ENCODE data around the gene GAB3.
"Not testable (repeated sequence)": the region's sequence is repeated elsewhere in the genome, so short reads cannot be mapped to it uniquely, and the experiment has no call there.

Gene GAB3

GRCh38 chrX:154655346-154655745, 95.5 kb downstream of the GAB3 start:
- DNase-seq: no peak

GRCh38 chrX:154654925-154655324, 96.0 kb downstream of the GAB3 start:
- no peak for DNase-seq

DNA sequence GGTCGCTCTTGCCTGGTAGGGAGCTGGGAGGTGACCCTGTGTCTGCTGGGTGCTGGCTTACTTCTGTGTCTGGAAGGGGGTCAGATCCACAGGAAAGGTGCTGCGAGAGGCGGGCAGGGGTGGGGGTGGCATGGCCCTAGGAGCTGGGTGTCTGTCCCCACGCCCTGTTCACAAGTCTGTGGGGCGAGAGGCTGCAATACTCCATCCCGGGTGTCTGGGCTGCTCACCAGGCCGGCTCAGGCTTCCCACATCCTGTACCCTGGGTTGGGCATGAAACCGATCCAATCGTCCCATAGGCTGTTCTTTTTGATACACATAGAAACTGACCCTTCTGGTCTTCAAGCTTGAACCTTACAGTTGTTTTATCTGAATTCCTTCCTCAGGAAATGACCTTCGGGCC, 96.5 kb downstream of the GAB3 start:
- no peak for DNase-seq

GRCh38 chrX:154653413-154653812, 97.5 kb downstream of the GAB3 start, which contains the start of gene CTAG2:
TSS of gene CTAG2 (minus strand) at chrX:154653579. CDS start at chrX:154653515, 64 bp downstream.
- not testable (repeated sequence) for DNase-seq

DNA sequence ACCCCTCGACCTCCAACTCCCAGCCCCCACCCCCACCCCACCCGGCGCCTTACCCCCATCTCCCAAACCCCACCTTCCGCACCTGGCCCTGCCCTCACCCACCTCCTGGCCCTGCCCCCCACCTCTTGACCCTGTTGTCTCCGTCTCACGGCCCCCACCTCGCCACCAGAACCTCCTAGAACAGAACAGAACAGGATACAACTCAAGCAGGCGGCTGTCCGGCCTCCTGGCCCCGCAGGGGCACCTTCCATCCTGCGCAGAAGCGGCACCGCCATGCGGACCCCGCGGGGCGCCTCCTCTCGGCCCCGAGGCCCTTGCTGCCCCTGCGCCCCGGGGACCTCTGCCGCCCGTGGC, 97.9 kb downstream of the GAB3 start:
- no peak for DNase-seq

GRCh38 chrX:154652311-154653047, 98.4 kb downstream of the GAB3 start:
- DNase-seq: no peak

DNA sequence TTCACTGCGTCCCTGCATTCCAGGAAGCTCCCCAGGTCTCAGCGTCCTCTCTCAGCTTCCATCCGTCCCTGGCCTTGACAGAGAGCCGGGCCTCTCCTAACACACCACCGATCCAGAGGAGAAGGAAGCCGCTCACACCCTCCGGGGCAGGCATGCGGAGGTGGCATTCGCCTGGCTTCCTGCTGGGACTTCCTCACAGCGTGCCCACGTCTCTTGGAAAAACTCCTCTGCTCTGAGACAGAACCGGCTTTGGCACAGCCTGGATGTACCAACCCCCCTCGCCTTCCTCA, 100.7 kb downstream of the GAB3 start:
- no peak for DNase-seq

GRCh38 chrX:154649503-154650220, 101.2 kb downstream of the GAB3 start:
- DNase-seq: no peak

- DNase-seq: no peak
These were observed 101.9 kb downstream of the GAB3 start for GRCh38 chrX:154648931-154649330.

DNA sequence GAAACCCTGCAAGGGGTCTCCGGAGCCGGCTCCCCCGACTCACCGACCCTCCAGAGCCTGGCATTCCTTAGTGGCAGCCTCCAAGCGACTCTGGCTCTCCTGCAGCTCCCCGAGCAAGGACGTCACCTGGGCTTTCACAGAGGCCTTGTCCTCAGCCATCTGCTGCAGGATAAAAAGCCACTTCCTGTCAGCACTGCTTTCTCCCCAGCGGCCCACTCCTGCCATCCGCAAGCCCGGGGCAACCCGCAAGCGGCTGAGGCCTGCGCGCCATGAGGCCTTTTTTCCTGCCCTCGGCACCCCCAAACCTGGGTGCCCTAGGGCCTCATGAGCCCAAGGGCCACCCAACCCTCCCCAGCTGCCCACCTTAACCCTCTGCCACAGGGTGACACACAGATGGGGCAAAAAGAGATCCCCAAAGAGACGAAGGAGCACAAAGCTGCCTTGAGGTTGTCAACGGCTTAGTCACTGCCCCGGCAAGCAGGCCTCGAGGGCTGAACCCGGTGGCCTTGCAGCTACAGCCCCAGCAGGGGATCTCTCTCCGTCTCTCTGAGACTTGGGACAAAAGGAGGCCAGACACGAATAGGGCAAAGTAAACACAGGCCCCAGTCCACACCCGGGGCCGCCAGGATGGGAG, 105.0 kb downstream of the GAB3 start:
- DNase-seq: not testable (repeated sequence)

GRCh38 chrX:154643708-154644107, 107.2 kb downstream of the GAB3 start:
- not testable (repeated sequence) for DNase-seq

GRCh38 chrX:154641740-154642139, 109.1 kb downstream of the GAB3 start:
- DNase-seq: not testable (repeated sequence)

- not testable (repeated sequence) for DNase-seq
These were observed 117.2 kb downstream of the GAB3 start for GRCh38 chrX:154633661-154634060.

GRCh38 chrX:154630949-154631348, 119.9 kb downstream of the GAB3 start:
- not testable (repeated sequence) for DNase-seq

DNA sequence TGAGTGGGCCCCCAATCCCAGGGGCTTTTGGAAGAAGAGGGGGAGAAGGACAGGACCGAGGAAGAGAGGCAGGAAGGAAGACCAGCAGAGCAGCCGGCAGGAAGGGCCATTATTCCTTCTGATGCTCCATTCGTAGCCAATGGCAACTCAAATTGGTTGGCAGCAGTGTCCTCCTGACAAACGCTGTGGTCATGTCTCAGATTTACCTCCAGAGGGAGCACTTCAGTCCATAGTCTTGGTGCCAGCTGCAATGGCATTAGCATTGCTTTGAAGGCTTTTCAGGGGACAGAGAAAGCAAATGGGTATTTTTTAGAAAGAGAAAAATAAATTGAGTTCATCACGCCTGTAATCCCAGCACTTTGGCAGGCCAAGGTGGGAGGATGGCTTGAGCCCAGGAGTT, 121.9 kb downstream of the GAB3 start:
- not testable (repeated sequence) for DNase-seq
